ENCODE measurements around the gene LDLRAD2.

The LDLRAD2 gene

GRCh38 chr1:21828075-21828474, 16.0 kb downstream of the LDLRAD2 start:
- TF ChIP-seq SPI1 (IDR thresholded peaks at IDR 0.05; ENCODE audit: borderline replicate concordance, low read depth) (no peak), REST (IDR thresholded peaks at IDR 0.05; ENCODE audit: insufficient replicate concordance, low read depth) (no peak), POLR2AphosphoS5 (IDR thresholded peaks at IDR 0.05; ENCODE audit: low read depth) (no peak), GABPA (IDR thresholded peaks at IDR 0.05; ENCODE audit: low read depth) (no peak), CTCF (IDR thresholded peaks at IDR 0.05; ENCODE audit: insufficient read depth, low read length) (no peak)
- DNase-seq (ENCODE audit: low read depth in 1 of 2, low spot score in 1 of 2): no peak
- H3K4me3 ChIP-seq (replicated peaks; ENCODE audit: insufficient read depth, low read length): no peak overlapping the region
- no peaks in the 10 kb centered on the region for H3K27me3 ChIP-seq (ENCODE audit: insufficient read depth, poor library complexity, severe bottlenecking)
- H3K27ac ChIP-seq (replicated peaks): no peak overlapping the region

- no peak for TF ChIP-seq SPI1 (IDR thresholded peaks at IDR 0.05; ENCODE audit: borderline replicate concordance, low read depth)
- no peak for TF ChIP-seq REST (IDR thresholded peaks at IDR 0.05; ENCODE audit: insufficient replicate concordance, low read depth)
- TF ChIP-seq CTCF (IDR thresholded peaks at IDR 0.05; ENCODE audit: insufficient read depth, low read length): no peak
- no peak for TF ChIP-seq GABPA (IDR thresholded peaks at IDR 0.05; ENCODE audit: low read depth)
- no peak for TF ChIP-seq POLR2AphosphoS5 (IDR thresholded peaks at IDR 0.05; ENCODE audit: low read depth)
- Histone ChIP-seq H3K4me3 (replicated peaks; ENCODE audit: insufficient read depth, low read length) (no peak overlapping the region), H3K27me3 (ENCODE audit: insufficient read depth, poor library complexity, severe bottlenecking) (no peaks in the 10 kb centered on the region)
Observed at GRCh38 chr1:21828506-21829210, 16.6 kb downstream of the LDLRAD2 start.

GRCh38 chr1:21829294-21829693, 17.2 kb downstream of the LDLRAD2 start:
- H3K27ac ChIP-seq (replicated peaks): no peak overlapping the region
- DNase-seq (ENCODE audit: low read depth in 1 of 2, low spot score in 1 of 2): no peak
- no peaks in the 10 kb centered on the region for H3K27me3 ChIP-seq (ENCODE audit: insufficient read depth, poor library complexity, severe bottlenecking)
- TF ChIP-seq CTCF (IDR thresholded peaks at IDR 0.05; ENCODE audit: insufficient read depth, low read length): no peak
- TF ChIP-seq SPI1 (IDR thresholded peaks at IDR 0.05; ENCODE audit: borderline replicate concordance, low read depth): no peak
- TF ChIP-seq POLR2AphosphoS5 (IDR thresholded peaks at IDR 0.05; ENCODE audit: low read depth): no peak
- TF ChIP-seq GABPA (IDR thresholded peaks at IDR 0.05; ENCODE audit: low read depth): no peak
- TF ChIP-seq REST (IDR thresholded peaks at IDR 0.05; ENCODE audit: insufficient replicate concordance, low read depth): no peak
- H3K4me3 ChIP-seq (replicated peaks; ENCODE audit: insufficient read depth, low read length): no peak overlapping the region

More at GRCh38 chr1:21828506-21829210, 16.6 kb downstream of the LDLRAD2 start:
- H3K27ac ChIP-seq (replicated peaks): no peak overlapping the region
- no peak for DNase-seq (ENCODE audit: low read depth in 1 of 2, low spot score in 1 of 2)
